ENCODE results near the gene SLC25A6. TPM values are rescaled to one million over a fixed set of nuclear protein-coding genes. Genes with fewer than 3 reads are reported as not detected.

Gene SLC25A6
- total RNA-seq, 2 donors from 2014 or later, result 419 to 474 TPM

DNA sequence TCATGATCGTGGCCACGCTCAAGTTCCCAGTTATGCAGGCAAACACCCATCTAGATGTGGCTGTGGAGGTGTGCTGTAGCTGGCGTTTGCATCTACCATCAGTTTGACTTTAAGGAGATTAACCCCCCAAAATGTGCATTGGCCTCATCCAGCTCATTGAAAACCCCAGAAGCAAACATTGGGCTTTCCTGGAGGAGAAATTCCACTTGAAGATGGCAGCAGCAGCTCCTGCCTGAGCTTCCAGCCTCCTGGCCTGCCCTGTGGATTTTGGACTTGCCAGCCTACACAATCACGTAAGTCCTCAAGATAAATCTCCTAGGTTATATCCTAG is 30.2 kb upstream of the SLC25A6 start:
- no peaks in the 10 kb centered on the region for H3K4me1 ChIP-seq
- peaks cover 3% of the 10 kb centered on the region for H3K36me3 ChIP-seq
- no peak for DNase-seq
- H3K9ac ChIP-seq (ENCODE audit: low read depth in 2 of 2, low read length in 2 of 2), result no peak overlapping the region
- intact Hi-C loops (cut with DNase I), result no loop called here
- H3K9me3 ChIP-seq, result no peaks in the 10 kb centered on the region
- no peak overlapping the region for H3K27ac ChIP-seq
- no peak for TF ChIP-seq CTCF (IDR thresholded peaks at IDR 0.05)
- no peaks in the 10 kb centered on the region for H3K27me3 ChIP-seq
- no peak overlapping the region for H3K4me3 ChIP-seq

- no peaks in the 10 kb centered on the region for H3K27me3 ChIP-seq
- DNase-seq, result no peak
- H3K27ac ChIP-seq, result no peak overlapping the region
- H3K4me3 ChIP-seq, result no peak overlapping the region
- no peak for TF ChIP-seq CTCF (IDR thresholded peaks at IDR 0.05)
- intact Hi-C loops (cut with DNase I), result no loop called here
- no peaks in the 10 kb centered on the region for H3K9me3 ChIP-seq
- no peak overlapping the region for H3K9ac ChIP-seq (ENCODE audit: low read depth in 2 of 2, low read length in 2 of 2)
- peaks cover 3% of the 10 kb centered on the region for H3K36me3 ChIP-seq
- no peaks in the 10 kb centered on the region for H3K4me1 ChIP-seq
These were observed 29.7 kb upstream of the SLC25A6 start for GRCh38 chrX:1421433-1422134.

DNA sequence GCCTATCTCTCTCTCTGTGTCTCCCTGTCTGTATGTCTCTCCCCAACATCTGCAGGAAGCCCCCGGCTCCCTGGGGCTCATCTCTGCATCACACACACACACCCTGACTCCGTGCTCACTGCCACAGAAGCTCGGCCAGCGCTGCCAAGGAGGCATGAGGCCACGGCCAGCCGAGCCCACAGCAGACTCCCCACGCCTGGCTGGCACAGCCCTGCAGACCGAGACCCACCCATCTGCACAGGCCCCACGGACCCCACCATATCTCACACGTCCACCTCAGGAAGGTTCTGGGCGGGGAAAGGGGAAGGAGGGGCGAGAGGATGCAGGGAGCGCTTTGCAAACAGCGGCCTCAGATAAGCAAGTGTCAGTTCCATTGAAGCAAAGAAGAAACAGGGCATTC is 28.5 kb upstream of the SLC25A6 start:
- H3K9me3 ChIP-seq, result no peaks in the 10 kb centered on the region
- intact Hi-C loops (cut with DNase I), result no loop called here

DNA sequence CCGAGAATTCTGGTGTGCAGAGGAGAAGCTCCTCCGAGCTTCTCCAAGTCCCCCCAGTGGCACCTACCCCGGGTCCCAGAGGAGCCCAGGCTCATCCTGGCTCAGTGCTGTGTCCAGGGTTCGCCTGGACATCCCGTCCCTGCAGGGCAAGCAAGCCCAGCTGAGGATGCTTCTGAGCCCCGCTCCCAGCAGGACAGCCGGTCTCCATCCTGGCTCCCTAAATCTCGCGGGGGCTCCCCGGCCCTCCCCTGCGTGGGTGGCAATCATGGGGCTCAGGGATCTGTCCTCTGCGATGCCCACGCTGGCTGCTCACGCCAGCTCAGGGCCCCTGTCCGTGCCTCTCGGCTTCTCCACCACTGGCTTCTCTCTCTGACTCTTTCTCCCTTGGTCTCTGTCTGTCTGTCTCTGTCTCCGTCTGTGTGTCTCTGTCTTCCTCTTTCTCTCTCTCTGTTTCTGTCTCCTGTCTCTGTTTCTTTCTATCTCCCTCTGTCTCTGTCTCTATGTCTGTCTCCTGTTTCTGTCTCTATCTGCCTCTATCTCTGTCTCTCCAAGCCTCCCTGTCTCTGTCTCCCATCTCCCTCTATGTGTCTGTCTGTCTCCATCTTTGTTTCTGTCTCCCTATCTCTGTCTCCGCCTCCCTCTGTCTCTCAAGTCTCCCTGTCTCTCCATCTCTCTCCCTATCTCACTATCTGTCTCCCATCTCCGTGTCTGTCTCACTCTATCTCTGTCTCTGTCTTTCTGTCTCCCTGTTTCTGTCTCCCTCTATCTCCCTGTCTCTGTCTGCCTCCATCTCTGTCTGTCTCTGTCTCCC is 27.8 kb upstream of the SLC25A6 start:
- no peaks in the 10 kb centered on the region for H3K9me3 ChIP-seq
- no peak for TF ChIP-seq CTCF (IDR thresholded peaks at IDR 0.05)
- no peak overlapping the region for H3K4me3 ChIP-seq
- H3K9ac ChIP-seq (ENCODE audit: low read depth in 2 of 2, low read length in 2 of 2), result no peak overlapping the region
- H3K4me1 ChIP-seq, result no peaks in the 10 kb centered on the region
- no peak for DNase-seq
- H3K36me3 ChIP-seq, result no peaks in the 10 kb centered on the region
- intact Hi-C loops (cut with DNase I), result no loop called here
- no peak overlapping the region for H3K27ac ChIP-seq
- no peaks in the 10 kb centered on the region for H3K27me3 ChIP-seq

More for the DNA sequence above, 28.5 kb upstream of the SLC25A6 start:
- H3K4me1 ChIP-seq, result no peaks in the 10 kb centered on the region
- no peak overlapping the region for H3K4me3 ChIP-seq
- H3K27me3 ChIP-seq, result no peaks in the 10 kb centered on the region
- H3K36me3 ChIP-seq, result peaks cover under 1% of the 10 kb centered on the region
- no peak overlapping the region for H3K9ac ChIP-seq (ENCODE audit: low read depth in 2 of 2, low read length in 2 of 2)
- no peak for TF ChIP-seq CTCF (IDR thresholded peaks at IDR 0.05)
- DNase-seq, result no peak
- H3K27ac ChIP-seq, result no peak overlapping the region

- Histone ChIP-seq H3K27ac (no peak overlapping the region), H3K27me3 (no peaks in the 10 kb centered on the region), H3K9me3 (no peaks in the 10 kb centered on the region), H3K9ac (ENCODE audit: low read depth in 2 of 2, low read length in 2 of 2) (no peak overlapping the region), H3K36me3 (no peaks in the 10 kb centered on the region), H3K4me1 (no peaks in the 10 kb centered on the region), H3K4me3 (no peak overlapping the region)
- no peak for TF ChIP-seq CTCF (IDR thresholded peaks at IDR 0.05)
- intact Hi-C loops (cut with DNase I), result no loop called here
- DNase-seq, result no peak
These were observed 27.1 kb upstream of the SLC25A6 start for GRCh38 chrX:1418901-1419544.
